Measurements from ENCODE around the gene CHRM4.

Gene CHRM4

DNA sequence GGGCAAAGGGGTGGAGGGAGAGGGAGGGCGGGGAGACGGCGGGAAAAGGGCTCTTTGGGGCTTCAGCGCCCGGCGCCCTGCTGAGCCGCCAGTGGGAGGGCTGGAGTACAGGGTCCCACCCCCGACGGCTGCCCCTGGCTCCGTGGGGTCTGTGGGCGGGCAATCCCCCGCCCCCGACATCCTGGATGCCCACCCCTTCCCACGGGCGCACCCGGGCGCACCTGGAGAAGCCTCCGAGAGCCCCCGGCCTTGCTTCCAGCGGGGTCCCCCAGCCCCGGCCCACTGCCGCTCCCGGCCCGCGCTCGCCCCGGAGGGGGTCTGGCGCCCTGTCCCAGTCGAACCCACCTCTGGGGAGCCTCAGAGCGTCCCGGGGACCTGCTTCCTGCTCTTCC, 394 bp downstream of the CHRM4 start:
- H3K4me3 ChIP-seq (ENCODE audit: low read depth, low read length) = peak overlapping the region; percentile 30
- no peak overlapping the region for H3K27ac ChIP-seq
- peaks cover 16% of the 10 kb centered on the region for H3K27me3 ChIP-seq (replicated peaks)
- no peaks in the 10 kb centered on the region for H3K36me3 ChIP-seq (replicated peaks)
- TF ChIP-seq CTCF (IDR thresholded peaks at IDR 0.05; ENCODE audit: low read depth, low read length, missing control alignments) = no peak
- in situ Hi-C loops (cut with HindIII; ENCODE audit: low pct_ligation_motif_present, low sequenced_read_pairs) = no loop called here
- DNase-seq = no peak

- no peak for TF ChIP-seq CTCF (IDR thresholded peaks at IDR 0.05; ENCODE audit: low read depth, low read length, missing control alignments)
- in situ Hi-C loops (cut with HindIII; ENCODE audit: low pct_ligation_motif_present, low sequenced_read_pairs) = no loop called here
- no peak for DNase-seq
- Histone ChIP-seq H3K27ac (no peak overlapping the region), H3K27me3 (replicated peaks) (peaks cover 16% of the 10 kb centered on the region), H3K36me3 (replicated peaks) (no peaks in the 10 kb centered on the region), H3K4me3 (ENCODE audit: low read depth, low read length) (no peak overlapping the region)
Measured at GRCh38 chr11:46390331-46391171, 1.0 kb downstream of the CHRM4 start.

- DNase-seq = peak; percentile 46
- Histone ChIP-seq H3K4me3 (ENCODE audit: low read depth, low read length) (peak overlapping the region; percentile 53), H3K27me3 (replicated peaks) (peaks cover 16% of the 10 kb centered on the region), H3K36me3 (replicated peaks) (no peaks in the 10 kb centered on the region), H3K27ac (no peak overlapping the region)
- in situ Hi-C loops (cut with HindIII; ENCODE audit: low pct_ligation_motif_present, low sequenced_read_pairs) = no loop called here
- peak; percentile 86 for TF ChIP-seq CTCF (IDR thresholded peaks at IDR 0.05; ENCODE audit: low read depth, low read length, missing control alignments)
Measured at GRCh38 chr11:46389450-46390330, 1.9 kb downstream of the CHRM4 start.

- Histone ChIP-seq H3K36me3 (replicated peaks) (no peaks in the 10 kb centered on the region), H3K4me3 (ENCODE audit: low read depth, low read length) (peak overlapping the region; percentile 17), H3K27me3 (replicated peaks) (peaks cover 16% of the 10 kb centered on the region), H3K27ac (no peak overlapping the region)
- in situ Hi-C loops (cut with HindIII; ENCODE audit: low pct_ligation_motif_present, low sequenced_read_pairs) = no loop called here
- TF ChIP-seq CTCF (IDR thresholded peaks at IDR 0.05; ENCODE audit: low read depth, low read length, missing control alignments) = no peak
- DNase-seq = no peak
Measured at GRCh38 chr11:46388619-46389449, 2.7 kb downstream of the CHRM4 start.

GRCh38 chr11:46387919-46388618, 3.5 kb downstream of the CHRM4 start:
- no peak overlapping the region for H3K4me3 ChIP-seq (ENCODE audit: low read depth, low read length)
- no peak for DNase-seq
- in situ Hi-C loops (cut with HindIII; ENCODE audit: low pct_ligation_motif_present, low sequenced_read_pairs) = no loop called here
- peaks cover 16% of the 10 kb centered on the region for H3K27me3 ChIP-seq (replicated peaks)
- no peaks in the 10 kb centered on the region for H3K36me3 ChIP-seq (replicated peaks)
- no peak overlapping the region for H3K27ac ChIP-seq
- no peak for TF ChIP-seq CTCF (IDR thresholded peaks at IDR 0.05; ENCODE audit: low read depth, low read length, missing control alignments)
